Measurements from ENCODE around the gene APAF1.

- TF ChIP-seq POLR2AphosphoS5 (IDR thresholded peaks at IDR 0.05; ENCODE audit: borderline replicate concordance, low read depth, low read length) (no peak), EZH2 (IDR thresholded peaks at IDR 0.05) (no peak), FOXP2 (optimal IDR thresholded peaks at IDR 0.05; ENCODE audit: control extremely low read depth, extremely low read length, insufficient read depth) (no peak)
Measured at GRCh38 chr12:98772818-98773217, 127.7 kb downstream of the APAF1 start.

Data from SK-N-MC (cell line).